HepG2 (cell line): ENCODE data around the gene APLF.

Source experiments
- BHLHE40 ChIP-seq: IDR thresholded peaks from 2 replicates; pipeline ENCODE4 v1.6.1; 2011; ENCODE audit warnings: low read length, improper control_type of control experiment
- MTA3 ChIP-seq: sonication (generic); formaldehyde crosslinking; IDR thresholded peaks from 2 replicates; pipeline ENCODE4 v1.4.0; 2020; ENCODE audit warnings: missing genetic modification reagents
- NFE2L2 ChIP-seq: fragments of 150-350 bp; IDR thresholded peaks from 2 replicates; pipeline ENCODE4 v1.6.1; 2014; ENCODE audit warnings: low read length
- NFYB ChIP-seq: sonication (generic); formaldehyde crosslinking; IDR thresholded peaks from 2 replicates; pipeline ENCODE4 v1.4.0; 2020; ENCODE audit warnings: missing genetic modification reagents
- PHB2 ChIP-seq: fragments of 450-650 bp; IDR thresholded peaks from 2 replicates; pipeline ENCODE4 v1.6.1; 2018; ENCODE audit not compliant: partially characterized antibody
- SP1 ChIP-seq, 2 experiments: fragments of 450-650 bp in 1 of 2; sonication (generic) in 1 of 2; formaldehyde crosslinking in 1 of 2; IDR thresholded peaks; 2 replicates each; pipeline versions ENCODE4 v1.4.0 to v1.6.1; 2016 to 2020; ENCODE audit warnings: missing genetic modification reagents in 1 of 2
- TAF1 ChIP-seq: sonication (generic); formaldehyde crosslinking; IDR thresholded peaks from 2 replicates; pipeline ENCODE4 v1.4.0; 2020; ENCODE audit warnings: missing genetic modification reagents
- ZFP36L2 ChIP-seq: sonication (generic); formaldehyde crosslinking; IDR thresholded peaks from 2 replicates; pipeline ENCODE4 v1.4.0; 2020; ENCODE audit warnings: missing genetic modification reagents
- TF ChIP-seq, protein P1 (sequence below): sonication (generic); formaldehyde crosslinking; IDR thresholded peaks from 2 replicates; pipeline ENCODE4 v1.5.0; 2020; ENCODE audit warnings: mild to moderate bottlenecking, missing genetic modification reagents, moderate library complexity

GRCh38 chr2:68519236-68519635 lies 51.9 kb downstream of the APLF start:
- no peak for TF ChIP-seq MTA3 (CRISPR knock-in tag)
- TF ChIP-seq TAF1 (CRISPR knock-in tag) = no peak
- TF ChIP-seq NFYB (CRISPR knock-in tag) = no peak
- no peak for TF ChIP-seq ZFP36L2 (CRISPR knock-in tag)
- TF ChIP-seq SP1 (IDR thresholded peaks at IDR 0.05) = no peak
- TF ChIP-seq SP1 (CRISPR knock-in tag; IDR thresholded peaks at IDR 0.05) = no peak
- TF ChIP-seq BHLHE40 = no peak
- TF ChIP-seq, protein P1, sequence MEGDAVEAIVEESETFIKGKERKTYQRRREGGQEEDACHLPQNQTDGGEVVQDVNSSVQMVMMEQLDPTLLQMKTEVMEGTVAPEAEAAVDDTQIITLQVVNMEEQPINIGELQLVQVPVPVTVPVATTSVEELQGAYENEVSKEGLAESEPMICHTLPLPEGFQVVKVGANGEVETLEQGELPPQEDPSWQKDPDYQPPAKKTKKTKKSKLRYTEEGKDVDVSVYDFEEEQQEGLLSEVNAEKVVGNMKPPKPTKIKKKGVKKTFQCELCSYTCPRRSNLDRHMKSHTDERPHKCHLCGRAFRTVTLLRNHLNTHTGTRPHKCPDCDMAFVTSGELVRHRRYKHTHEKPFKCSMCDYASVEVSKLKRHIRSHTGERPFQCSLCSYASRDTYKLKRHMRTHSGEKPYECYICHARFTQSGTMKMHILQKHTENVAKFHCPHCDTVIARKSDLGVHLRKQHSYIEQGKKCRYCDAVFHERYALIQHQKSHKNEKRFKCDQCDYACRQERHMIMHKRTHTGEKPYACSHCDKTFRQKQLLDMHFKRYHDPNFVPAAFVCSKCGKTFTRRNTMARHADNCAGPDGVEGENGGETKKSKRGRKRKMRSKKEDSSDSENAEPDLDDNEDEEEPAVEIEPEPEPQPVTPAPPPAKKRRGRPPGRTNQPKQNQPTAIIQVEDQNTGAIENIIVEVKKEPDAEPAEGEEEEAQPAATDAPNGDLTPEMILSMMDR (CRISPR knock-in tag) = no peak
- TF ChIP-seq PHB2 = no peak
- no peak for TF ChIP-seq NFE2L2
